ENCODE measurements around the gene RNF112.
"Not testable (repeated sequence)": the region's sequence is repeated elsewhere in the genome, so short reads cannot be mapped to it uniquely, and the experiment has no call there.

- not testable (repeated sequence) for TF ChIP-seq CTCF, POLR2A (IDR thresholded peaks at IDR 0.05)
These were observed 51.5 kb downstream of the RNF112 start for GRCh38 chr17:19462456-19463035.

Measured in right lobe of liver (tissue), 4 donors.